Measurements from ENCODE around the gene SUN3. TPM values are rescaled to one million over a fixed set of nuclear protein-coding genes. Genes with fewer than 3 reads are reported as not detected.

Gene SUN3, protein sequence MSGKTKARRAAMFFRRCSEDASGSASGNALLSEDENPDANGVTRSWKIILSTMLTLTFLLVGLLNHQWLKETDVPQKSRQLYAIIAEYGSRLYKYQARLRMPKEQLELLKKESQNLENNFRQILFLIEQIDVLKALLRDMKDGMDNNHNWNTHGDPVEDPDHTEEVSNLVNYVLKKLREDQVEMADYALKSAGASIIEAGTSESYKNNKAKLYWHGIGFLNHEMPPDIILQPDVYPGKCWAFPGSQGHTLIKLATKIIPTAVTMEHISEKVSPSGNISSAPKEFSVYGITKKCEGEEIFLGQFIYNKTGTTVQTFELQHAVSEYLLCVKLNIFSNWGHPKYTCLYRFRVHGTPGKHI
- not detected for total RNA-seq

DNA sequence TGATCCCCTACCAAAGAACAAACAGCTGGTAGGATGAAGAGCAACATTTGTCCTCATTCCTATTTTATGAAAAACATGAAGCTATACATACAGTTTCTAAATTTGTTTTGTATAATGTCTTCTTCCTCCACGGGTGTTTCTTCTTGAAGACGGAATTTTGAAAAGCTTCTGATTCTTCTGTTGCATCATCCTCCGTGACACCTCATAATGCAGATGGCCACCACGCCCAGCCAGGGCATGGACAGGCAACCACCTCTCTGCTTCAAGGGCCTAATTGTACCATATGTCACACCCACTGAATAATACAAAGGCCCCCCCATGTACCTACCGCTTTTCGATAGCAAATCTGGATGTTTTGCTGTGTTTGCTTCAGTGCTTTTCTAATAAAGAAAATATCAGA, at the start of gene SUN3:
Gene SUN3 (minus strand): TSS at position 170 of the 400 bp plus-strand sequence. CDS start 169 bp downstream, at position 1.
- H3K27me3 ChIP-seq = no peaks in the 10 kb centered on the region
- no peak for TF ChIP-seq POLR2A (IDR thresholded peaks at IDR 0.05)
- no peak for TF ChIP-seq POLR2AphosphoS5 (IDR thresholded peaks at IDR 0.05; ENCODE audit: insufficient read depth in 1 of 2, low read depth in 1 of 2)
- TF ChIP-seq, protein P1, sequence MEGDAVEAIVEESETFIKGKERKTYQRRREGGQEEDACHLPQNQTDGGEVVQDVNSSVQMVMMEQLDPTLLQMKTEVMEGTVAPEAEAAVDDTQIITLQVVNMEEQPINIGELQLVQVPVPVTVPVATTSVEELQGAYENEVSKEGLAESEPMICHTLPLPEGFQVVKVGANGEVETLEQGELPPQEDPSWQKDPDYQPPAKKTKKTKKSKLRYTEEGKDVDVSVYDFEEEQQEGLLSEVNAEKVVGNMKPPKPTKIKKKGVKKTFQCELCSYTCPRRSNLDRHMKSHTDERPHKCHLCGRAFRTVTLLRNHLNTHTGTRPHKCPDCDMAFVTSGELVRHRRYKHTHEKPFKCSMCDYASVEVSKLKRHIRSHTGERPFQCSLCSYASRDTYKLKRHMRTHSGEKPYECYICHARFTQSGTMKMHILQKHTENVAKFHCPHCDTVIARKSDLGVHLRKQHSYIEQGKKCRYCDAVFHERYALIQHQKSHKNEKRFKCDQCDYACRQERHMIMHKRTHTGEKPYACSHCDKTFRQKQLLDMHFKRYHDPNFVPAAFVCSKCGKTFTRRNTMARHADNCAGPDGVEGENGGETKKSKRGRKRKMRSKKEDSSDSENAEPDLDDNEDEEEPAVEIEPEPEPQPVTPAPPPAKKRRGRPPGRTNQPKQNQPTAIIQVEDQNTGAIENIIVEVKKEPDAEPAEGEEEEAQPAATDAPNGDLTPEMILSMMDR (IDR thresholded peaks at IDR 0.05) = no peak

DNA sequence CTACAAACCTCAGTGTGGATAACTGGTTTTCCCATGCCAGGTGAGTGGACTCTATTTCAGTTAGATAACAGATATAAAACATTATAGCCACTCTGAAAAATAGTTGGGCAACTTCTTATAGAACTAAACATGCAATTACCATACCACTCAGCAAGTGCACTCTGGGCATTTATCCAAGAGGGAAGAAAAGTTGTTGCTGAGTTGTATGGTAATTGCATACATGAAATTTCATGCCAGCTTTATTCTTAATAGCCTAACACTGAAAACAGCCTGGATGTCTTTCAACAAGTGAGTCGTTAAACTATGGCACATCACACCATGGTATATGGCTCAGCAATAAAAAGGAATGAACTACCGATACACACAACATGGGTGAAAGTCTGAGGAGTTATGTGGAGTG, 49.6 kb upstream of the SUN3 start:
- Histone ChIP-seq H3K9me3 (no peaks in the 10 kb centered on the region), H3K4me3 (no peak overlapping the region), H3K36me3 (no peaks in the 10 kb centered on the region), H3K27ac (no peak overlapping the region), H3K4me1 (no peaks in the 10 kb centered on the region), H3K27me3 (no peaks in the 10 kb centered on the region)
- intact Hi-C loops (cut with DNase I) = no loop called here
- no peak for DNase-seq (ENCODE audit: extremely low spot score in 2 of 2)
- TF ChIP-seq POLR2A (IDR thresholded peaks at IDR 0.05) (no peak), POLR2AphosphoS5 (IDR thresholded peaks at IDR 0.05; ENCODE audit: insufficient read depth in 1 of 2, low read depth in 1 of 2) (no peak)
- TF ChIP-seq, protein P1 (IDR thresholded peaks at IDR 0.05) = no peak

More for the DNA sequence above, at the start of gene SUN3:
- Histone ChIP-seq H3K4me3 (no peak within 1 kb of the TSS), H3K9me3 (no peaks in the 10 kb centered on the region), H3K27ac (no peak within 1 kb of the TSS), H3K4me1 (no peaks in the 10 kb centered on the region), H3K36me3 (no peaks in the 10 kb centered on the region)
- DNase-seq (ENCODE audit: extremely low spot score in 2 of 2) = no peak
- intact Hi-C loops (cut with DNase I) = no loop called here

DNA sequence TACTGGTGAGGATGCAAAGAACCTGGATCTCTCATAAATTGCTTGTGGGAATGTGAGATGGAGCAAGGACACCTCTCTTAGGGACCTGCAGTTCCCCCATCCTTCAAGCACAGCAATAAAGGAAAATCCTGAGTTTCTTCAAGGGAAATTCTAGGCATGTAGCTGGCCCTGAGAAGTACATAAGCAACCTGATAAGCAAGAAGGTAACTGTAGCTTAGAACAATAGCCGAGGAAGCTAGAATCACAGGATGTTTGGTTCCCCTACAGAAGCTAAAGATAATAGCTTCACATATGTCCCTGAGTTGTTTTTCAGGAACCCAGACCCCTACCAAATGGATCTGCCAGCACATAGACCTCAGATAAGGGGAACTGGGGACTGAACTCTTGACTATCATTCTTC, 48.5 kb upstream of the SUN3 start:
- Histone ChIP-seq H3K27me3 (no peaks in the 10 kb centered on the region), H3K4me3 (no peak overlapping the region), H3K36me3 (no peaks in the 10 kb centered on the region), H3K9me3 (no peaks in the 10 kb centered on the region), H3K27ac (no peak overlapping the region), H3K4me1 (no peaks in the 10 kb centered on the region)
- no peak for TF ChIP-seq POLR2A (IDR thresholded peaks at IDR 0.05)
- TF ChIP-seq, protein P1 (IDR thresholded peaks at IDR 0.05) = no peak
- no peak for TF ChIP-seq POLR2AphosphoS5 (IDR thresholded peaks at IDR 0.05; ENCODE audit: insufficient read depth in 1 of 2, low read depth in 1 of 2)
- no peak for DNase-seq (ENCODE audit: extremely low spot score in 2 of 2)
- intact Hi-C loops (cut with DNase I) = no loop called here

DNA sequence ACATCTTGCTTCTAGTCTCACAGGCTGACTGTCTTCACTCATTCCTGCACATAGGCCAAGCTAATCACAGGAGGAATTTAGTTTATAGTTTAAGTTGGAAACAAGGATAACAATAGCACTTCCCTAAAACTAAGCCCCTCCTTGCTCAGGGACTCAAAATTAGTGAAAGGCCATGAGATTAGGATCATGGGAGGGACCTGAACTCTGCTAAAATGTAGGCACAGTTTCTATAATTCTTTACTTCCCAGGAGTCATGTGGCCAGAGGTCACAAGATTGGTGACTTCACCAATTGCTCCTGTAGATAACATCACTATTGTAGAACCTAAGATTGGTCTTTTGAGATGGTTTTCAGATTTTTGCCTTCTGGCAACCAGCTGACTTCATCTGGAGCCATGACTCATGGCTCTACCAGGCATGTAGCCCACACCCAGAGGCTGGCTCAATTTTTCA, 45.3 kb upstream of the SUN3 start:
- Histone ChIP-seq H3K4me1 (no peaks in the 10 kb centered on the region), H3K27ac (no peak overlapping the region), H3K36me3 (no peaks in the 10 kb centered on the region), H3K9me3 (no peaks in the 10 kb centered on the region), H3K27me3 (no peaks in the 10 kb centered on the region), H3K4me3 (no peak overlapping the region)
- TF ChIP-seq POLR2AphosphoS5 (IDR thresholded peaks at IDR 0.05; ENCODE audit: insufficient read depth in 1 of 2, low read depth in 1 of 2) = no peak
- TF ChIP-seq POLR2A (IDR thresholded peaks at IDR 0.05) = no peak
- TF ChIP-seq, protein P1 (IDR thresholded peaks at IDR 0.05) = no peak
- no peak for DNase-seq (ENCODE audit: extremely low spot score in 2 of 2)
- intact Hi-C loops (cut with DNase I) = no loop called here

DNA sequence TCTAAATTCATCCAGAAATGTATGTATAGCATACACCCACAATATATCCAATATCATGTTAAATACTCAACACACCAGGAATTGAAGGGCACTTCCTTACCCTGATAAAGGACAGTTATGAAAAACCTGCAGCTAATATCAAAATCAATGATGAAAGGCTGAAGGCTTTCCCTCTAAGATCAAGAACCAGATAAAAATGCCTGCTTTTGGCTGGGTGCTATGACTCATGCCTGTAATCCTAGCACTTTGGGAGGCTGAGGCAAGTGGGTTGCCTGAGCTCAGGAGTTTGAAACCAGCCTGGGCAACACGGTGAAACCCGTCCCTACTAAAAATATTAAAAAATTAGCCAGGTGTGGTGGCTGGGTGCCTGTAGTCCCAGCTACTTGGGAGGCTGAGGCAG, 38.6 kb upstream of the SUN3 start:
- DNase-seq (ENCODE audit: extremely low spot score in 2 of 2) = no peak
- Histone ChIP-seq H3K9me3 (no peaks in the 10 kb centered on the region), H3K36me3 (no peaks in the 10 kb centered on the region), H3K4me1 (no peaks in the 10 kb centered on the region), H3K4me3 (no peak overlapping the region), H3K27ac (no peak overlapping the region), H3K27me3 (no peaks in the 10 kb centered on the region)
- intact Hi-C loops (cut with DNase I) = no loop called here
- TF ChIP-seq, protein P1 (IDR thresholded peaks at IDR 0.05) = no peak
- TF ChIP-seq POLR2AphosphoS5 (IDR thresholded peaks at IDR 0.05; ENCODE audit: insufficient read depth in 1 of 2, low read depth in 1 of 2) = no peak

All from vagina (tissue), 2 donors.